HUDEP-2 (cell line): ENCODE measurements around the gene DSEL.
A peak's percentile ranks its signal among the peaks of the same experiment; 100 is the strongest.

Source experiments
- DNase-seq, 76 experiments: peaks; one replicate each; lab custom pipeline; 2025; ENCODE audit not compliant: unreplicated experiment in 76 of 76; lab: John Stamatoyannopoulos, UW

Gene DSEL

DNA sequence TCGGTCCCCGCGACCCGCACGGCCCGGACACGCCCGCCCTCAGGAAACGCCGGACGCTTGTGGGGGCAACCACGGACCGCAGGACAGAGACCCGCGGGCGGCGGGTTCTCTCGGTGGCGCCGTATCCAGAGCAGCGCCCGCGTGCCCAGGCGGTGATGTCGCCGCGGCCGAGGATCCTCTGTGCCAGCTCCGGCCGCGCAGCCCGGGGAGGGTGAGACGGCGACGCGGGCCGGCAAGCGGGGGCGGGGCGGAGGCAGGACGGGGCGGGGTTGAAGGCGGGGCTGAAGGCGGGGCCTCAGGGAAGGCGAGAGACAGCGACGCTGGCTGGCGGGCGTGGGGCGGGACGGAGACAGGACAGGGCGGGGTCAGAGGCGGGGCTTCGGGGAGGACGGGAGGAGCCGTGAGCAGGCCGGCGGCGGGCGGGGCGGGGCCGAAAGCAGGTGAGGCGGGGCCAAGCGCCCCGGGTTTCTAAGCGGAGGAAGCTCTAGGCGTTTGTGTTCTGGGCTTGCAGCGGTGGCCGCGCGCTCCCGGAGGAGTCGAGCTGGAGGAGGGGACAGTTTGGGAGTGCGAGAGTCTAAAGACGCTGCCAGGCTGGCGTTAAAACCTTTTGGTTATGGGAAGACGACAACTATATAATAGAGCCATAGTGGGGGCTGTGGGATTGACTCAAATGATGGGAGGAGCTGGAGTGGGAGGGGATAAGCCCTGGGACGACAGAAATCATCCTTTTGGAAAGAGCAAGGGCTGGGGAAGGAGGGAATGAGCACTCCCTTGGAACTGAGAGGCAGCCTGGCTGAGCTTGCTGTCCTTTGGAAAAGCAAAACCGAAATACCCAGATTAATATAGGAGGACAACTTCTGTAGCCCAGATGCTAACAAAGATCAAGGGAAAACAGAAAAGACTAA lies at the start of gene DSEL:
Gene DSEL (minus strand): TSS at position 182 of the 905 bp plus-strand sequence. CDS start 2,112 bp downstream, outside the sequence.
- peak in 75 of 76 experiments; percentile 13 to 100 (median 91) for DNase-seq

DNA sequence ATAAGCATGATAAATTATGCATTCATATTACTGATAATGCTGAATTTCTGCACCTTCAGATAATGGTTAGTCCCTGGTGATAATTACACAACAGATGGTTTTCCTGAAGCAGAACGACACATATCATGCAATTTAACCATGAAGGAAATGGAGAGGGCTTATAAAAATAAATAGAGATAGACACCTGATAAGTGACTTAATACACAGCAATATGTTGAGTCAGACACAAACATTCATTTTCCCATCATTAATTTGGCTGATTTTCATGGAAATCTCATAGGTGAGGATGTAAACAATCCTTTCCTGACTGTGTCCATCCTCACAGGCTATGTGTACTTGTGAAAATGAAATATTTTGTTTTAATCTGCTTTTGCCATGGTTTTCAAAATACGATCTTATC lies 36.9 kb upstream of the DSEL start:
- no peak for DNase-seq

DNA sequence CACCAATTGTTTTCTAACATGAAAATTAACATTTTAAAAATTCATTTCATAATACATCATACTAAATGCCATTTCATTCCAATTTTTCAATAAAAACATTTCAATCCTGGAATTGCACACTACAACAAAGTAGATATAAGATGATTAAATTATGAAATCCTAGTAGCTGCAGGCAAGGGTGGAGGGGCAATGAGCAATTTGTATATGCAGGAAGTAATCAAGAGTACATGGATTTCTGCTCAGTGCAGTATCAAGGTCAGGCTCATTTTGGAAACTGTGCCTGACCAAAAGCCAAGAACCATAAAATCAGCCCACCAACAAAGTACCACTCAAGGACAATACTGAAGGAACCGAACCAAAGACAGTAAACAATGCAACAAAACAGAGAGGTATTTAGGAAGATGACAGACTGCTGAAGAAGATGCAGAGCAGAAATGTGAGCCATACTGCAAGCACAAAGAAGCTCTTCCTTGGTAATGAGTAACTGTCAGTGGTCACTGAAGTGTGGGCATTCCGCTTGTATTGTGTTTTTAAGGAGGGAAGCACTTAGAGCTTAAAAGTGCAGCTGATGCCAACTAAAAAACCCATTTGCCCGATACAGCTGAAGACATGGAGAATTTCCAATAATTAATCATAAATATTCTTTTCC lies 34.5 kb upstream of the DSEL start:
- no peak for DNase-seq

DNA sequence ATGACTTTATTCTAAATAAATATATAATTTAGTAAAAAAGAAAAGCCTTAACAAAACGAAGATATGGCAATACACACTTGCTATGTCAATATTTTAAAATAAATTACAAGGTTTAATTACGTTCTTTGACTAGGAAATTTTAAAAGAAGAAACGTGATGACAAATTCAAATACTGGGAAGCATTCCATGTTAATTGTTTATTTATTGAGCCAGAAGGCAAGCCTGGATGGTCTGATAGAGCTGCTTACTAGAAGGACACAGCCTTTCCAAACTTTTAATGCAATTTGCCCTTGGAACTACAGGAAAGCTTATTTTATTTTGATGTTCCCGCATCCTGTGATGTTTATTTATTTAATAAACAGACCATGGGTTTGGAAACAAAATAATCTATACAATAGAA lies 33.4 kb upstream of the DSEL start:
- DNase-seq = no peak

DNA sequence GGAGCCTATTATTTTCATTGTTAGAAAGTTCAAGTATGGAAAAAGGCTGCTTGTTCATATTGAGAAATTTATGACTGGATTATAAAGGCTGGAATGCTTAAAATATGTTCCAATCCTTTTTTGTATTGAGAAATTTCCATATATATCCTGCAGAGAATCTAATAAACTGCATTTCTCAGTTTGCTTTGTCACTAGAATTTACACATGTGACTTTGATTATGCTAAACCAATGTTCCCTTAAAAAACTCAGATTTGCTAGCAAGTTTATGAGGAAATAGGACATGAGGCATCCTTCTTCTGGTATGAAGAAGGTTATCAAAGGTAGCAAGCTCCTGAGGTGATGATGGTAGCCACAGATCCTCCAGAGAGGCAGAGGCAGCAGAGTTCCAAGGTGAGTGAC lies 29.2 kb upstream of the DSEL start:
- no peak for DNase-seq

DNA sequence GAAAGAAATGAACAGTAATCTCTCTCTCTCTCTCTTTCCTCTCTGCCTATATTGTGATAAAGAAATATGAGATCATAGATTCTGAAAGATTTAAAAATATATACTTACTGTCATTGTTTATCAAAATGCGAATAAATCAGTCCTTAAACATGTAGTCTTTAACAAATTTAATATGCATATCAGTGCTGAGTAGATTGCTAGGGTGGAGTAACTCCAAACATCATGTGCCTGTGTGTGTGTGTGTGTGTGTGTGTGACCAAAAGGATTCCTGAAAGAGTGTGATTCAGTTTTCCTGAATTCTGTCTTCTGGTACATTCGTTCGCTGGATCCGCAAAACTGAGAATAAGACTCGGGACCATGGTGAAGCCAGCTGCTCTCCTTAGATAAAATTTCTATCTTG lies 24.0 kb upstream of the DSEL start:
- no peak for DNase-seq

DNA sequence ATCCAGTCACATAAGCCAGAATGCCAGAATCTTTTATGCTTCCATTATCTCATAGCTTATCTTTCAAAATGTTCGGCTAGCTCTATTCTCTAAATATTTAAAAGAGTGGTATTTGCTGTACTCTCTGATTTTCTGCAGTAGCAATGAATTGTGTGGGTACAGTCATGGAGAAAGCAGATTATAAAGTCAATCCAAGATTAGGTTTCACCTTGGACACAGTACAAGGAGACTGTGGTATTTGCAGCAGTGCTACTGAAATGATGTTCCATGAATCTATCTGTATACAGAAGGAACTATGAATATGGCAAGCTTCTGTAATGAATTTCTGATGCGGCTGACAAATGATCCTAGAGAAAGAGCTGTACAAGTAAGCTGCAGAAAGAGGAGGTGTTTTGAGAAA lies 15.4 kb upstream of the DSEL start:
- no peak for DNase-seq

DNA sequence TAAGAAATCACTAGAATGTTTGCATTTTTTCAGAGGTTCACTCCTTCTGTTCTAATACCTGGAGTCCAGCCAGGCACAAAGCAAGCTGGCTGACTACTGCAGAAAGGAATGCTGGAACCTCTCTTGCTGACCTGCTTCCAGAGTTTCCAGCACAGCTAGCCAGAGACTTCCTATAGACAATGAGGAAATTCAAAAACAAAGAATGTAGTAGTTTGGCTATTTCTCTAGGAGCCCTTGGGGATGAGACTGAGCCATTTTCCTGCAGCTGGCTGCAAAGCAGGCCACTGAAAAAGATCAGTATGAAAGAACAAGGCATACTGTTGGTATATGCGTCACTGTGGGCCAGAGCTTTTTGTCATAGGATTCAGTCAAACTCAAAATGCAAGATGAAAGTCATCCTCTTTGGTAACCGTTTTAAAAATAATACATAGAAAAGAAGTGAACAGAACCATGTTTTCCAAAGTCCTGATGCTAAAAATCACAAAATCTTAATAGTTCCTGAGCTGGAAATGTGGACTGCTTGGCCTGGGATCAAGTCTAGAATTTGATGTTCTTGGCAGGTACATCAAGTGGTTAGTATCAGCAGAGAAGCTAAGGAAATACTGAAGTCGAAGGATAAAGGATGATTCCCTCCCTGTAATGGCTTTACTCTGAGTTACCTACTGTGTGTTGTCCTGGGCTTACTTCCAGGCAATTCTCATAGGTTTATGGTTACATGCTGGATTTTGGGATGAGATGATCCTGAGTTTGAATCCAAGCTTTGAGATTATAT lies 9.0 kb upstream of the DSEL start:
- no peak for DNase-seq

DNA sequence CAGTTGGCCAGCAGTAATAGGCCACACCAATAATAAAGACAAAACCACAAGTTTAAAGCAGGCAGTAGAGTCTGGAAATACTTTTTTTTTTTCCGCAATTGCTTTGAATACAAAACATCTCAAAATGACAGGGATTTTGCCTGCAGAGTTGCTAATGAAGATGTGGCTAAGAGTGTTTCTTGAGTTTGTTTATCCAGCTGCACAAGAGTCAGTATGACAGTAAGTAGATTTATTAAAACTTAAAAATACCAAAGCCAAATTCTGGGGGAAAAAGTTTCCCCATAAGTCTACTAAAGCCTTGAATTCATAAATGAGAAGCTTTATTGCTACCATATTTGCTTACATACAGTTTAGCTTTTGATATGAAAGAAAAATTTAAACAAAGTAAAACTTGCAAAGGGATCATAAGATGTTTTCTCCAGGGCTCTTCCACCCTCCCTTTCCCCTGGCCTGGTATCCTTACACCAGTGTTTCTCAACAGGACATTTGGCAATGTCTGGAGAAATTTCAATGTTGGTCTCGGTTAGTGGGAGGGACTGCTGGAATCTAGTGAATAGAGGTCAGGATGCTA lies 3.9 kb upstream of the DSEL start:
- no peak for DNase-seq

DNA sequence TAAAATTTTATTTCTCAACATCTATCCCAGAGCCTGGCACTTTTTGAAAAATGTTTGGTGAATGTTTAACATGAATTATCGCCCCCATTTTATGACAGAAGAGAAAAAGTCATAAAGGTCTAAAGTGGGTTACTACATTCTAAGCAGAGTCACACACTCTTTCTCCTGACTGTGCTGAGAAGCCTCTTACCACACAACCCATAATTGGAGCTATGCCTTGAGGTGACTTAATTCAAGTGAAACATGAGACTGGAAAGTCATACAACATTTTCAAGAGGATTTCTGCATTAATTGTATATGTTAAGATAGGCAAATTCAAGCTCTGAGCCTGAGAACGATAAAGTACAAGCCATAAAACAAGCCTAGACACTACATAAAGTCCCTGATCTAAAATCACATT lies 3.1 kb upstream of the DSEL start:
- no peak for DNase-seq

DNA sequence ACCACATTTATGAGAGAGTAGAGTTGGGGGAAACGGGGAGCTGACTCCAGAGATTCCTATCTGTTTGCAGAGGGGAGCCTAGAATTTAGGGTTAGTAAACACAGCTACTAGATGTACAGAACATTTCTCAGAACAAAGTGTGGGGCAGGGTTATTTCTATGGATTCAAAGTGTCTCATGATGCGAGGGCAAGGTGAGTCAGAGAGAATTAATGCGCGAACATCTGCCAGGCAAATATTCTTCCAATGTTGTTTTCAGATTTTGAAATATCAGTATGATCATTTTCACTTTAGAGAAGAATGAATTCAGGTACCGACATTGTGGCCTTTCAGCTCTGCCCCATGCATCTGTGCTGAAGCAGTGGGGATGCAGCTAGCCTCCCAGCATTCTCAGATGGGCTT lies 2.0 kb upstream of the DSEL start:
- DNase-seq = no peak

DNA sequence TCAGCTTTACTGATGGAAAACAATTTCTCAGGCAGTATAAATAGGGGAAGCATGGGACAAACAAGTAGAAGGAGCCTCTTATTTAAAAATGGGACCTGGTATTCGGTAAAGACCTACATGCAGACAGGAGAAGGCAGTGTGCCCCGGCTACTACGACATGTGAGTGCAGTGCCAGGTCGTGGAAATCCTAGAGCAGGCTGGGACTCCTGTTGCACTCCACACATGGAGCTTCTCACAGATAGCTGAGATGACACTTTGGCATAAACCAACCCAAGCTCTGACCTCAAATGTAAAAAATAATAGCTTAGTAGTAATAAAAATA lies 885 bp upstream of the DSEL start:
- DNase-seq = peak in 1 of 76 experiments; percentile 0

DNA sequence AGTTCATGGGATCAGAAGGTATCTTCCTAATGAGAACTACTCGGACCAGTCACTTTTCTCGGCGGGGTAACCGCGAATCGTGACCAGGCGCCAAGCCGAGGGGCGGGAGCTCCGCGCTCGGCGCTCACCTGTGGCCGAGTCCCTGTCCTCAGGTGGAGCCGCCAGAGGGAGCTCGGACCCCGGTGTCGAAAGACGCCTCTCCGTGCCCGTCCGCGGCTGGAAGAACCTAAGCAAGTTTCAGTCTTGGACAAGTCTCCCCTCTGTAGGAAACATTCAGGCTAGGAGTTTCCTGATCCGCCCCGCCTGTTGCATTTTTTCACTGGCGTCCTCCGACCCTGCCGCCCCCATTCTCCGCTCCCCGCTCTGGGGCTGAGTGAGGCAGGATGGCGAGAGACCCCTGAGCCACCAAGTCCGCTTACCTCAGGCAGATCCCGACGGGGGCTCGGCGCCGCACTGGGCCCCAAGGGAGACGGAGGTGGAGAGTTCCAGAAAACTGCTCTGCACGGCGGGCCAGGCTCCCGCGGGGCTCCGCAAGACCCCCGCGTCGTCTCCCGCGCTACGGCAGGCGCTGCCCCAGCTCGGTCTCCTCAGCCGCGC lies 480 bp downstream of the DSEL start:
- peak in 58 of 76 experiments; percentile 0 to 79 (median 40) for DNase-seq

DNA sequence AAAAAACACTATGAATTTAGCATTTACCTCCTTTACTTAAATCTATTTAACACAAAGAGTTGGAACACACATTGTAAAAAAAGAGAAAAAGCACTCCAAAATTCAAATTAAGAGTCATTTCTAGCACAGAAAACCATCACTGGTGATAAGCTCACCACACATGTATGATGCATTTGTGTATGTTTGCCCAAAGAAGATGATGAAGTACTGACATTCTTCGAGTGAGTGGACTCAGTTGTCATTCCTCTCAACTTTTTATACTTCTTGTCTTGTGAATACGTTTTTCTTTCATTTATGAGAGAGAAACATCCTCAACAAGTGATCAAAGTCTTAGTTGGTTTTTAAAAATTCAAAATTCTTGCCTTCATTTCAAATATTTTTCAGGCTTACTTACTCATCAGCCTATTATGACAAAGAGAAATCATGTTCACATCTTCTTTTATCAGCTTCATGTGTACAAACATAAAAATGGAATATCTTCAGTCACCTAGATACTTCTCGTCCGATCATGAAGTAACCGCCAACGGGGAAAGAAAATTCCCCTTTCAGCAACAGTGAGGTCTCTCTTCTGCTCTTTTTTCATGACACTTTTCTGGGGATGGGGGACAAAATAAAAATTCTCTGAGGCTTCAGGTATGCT lies 1.5 kb downstream of the DSEL start:
- no peak for DNase-seq

DNA sequence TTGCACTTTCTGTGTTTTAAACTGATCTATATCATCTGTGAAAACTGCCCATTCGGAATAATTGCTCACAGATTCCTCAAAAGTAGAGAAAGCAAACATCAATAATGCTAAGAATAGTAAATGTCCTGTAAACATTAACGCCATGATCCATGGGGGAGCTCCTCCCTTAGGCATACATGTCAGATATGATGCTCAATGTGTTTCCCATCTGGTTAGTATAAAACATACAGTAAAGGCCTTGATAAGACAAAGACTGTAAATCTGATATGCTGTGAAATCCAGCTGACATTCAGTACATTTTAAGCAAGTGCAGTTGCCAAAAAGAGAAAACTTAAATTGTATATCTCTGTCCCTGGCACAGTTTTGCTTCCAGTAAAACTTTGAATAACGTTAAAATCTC lies 2.1 kb downstream of the DSEL start:
- DNase-seq = no peak

DNA sequence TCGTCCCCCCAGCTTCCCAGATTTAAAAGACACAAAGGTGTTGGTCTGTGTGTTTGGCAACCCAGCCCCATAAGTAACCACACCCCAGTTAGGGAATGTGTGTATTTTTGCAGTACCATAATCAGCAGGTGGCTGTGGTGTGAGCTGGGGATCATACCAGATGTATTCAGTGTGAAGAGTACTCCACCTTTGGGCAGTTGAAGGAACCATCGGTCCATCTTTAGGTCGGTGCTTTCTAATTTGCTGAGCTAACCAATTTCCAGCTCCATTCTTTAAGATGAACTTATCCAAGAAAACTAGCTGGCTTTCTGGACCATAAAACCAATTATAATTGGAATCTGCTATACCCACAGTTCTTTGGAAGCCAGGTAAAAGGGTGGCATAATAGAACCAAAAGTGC lies 3.2 kb downstream of the DSEL start:
- peak in 14 of 76 experiments; percentile 3 to 51 (median 14) for DNase-seq

DNA sequence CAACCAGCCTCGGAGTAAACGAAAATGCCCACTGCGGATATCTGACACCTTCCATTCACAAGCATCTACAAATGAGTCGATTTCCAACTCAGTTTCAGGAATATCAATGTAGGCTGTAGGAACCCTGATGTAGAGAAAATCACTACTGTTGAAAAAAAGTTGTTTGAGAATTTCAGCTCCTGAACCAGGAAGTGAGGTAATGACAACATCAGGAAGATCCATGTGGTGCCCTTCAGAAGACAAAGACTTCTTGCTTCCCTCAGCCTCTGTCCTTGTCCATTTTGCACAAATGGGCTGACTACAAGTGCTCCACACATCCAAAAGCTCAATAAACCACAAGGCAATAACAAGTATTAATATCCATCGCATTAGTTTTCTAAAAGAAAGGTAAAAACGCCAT lies 4.7 kb downstream of the DSEL start:
- no peak for DNase-seq

DNA sequence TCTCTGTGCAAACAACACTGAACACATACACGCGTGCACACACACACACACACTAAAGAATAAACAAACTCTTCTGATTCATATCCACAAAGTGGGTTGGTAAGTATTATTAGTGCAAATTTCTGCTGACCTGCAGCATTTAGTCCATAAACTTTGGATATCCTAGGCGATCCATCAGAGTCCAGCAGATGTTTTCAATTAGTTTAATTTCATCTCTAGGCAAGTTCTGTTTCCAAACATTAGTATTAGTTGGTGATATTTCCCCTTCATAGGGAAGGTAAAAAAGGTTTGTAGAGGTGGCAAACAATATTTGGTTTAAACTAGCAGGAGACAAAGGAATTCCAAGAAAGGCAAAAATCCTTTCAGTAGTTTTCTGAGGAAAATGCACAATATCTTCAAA lies 5.7 kb downstream of the DSEL start:
- DNase-seq = no peak

DNA sequence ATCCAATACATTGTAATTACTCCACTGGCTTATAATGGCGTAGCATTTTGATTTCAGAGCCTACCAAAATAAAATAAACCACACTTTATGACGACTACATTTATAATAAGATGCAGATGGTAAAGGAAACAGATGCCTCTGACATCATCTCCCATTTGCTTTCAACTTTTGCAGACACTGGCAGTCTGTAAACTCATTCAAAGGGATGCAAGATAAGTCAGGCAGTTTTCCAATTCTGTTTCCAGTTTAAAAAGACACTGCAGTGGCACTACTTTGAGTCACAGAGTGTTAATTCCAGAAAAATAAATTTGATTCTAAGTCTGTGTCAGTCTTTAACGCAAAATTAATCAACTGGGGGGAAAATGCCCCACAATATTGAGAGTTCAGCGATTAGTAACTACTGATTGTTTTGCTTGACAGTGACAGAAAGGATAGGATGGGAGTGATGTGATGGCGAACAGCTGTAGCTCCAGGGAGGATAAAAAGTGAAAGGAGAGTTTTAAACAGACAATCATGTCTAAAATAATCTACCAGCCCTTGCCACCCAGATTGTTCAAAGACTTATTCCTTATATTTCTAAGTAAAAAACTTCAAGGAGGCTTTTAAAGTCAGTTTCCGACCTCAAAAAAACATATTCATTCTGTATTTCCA lies 6.7 kb downstream of the DSEL start:
- DNase-seq = no peak

DNA sequence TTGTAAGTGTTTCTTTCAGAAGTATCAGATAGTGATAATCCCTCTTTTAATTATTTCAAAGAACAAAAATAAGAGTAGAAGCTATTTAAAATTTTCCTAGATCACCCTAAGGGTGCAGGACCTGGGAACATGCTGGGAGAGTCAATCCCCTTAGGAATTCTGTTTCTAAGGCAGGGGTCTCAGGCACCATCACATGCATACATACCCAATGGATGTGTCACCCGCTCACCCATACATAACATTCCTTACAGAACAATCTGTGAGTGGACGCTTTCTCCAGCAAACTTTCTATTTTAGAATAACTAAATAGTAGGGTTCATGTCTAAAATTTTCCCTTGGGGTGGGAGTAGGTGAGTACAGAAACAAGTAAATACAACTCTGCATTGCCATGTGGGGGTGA lies 8.4 kb downstream of the DSEL start:
- DNase-seq = no peak
